B cell (primary cell): ENCODE data around the gene SPTBN2. TPM values are rescaled to one million over a fixed set of nuclear protein-coding genes. Genes with fewer than 3 reads are reported as not detected.

Experiments
- ATAC-seq: fragments of 200-7000 bp; cut with Tn5 transposase; one replicate; pipeline ENCODE4 v1.10.0; 2021; ENCODE audit warnings: low read depth, mild to moderate bottlenecking, moderate number of reproducible peaks, moderate library complexity
- CTCF ChIA-PET: fragments of 350-600 bp; sonication (Branson Sonifier 250); formaldehyde crosslinking; loops from one replicate; lab custom pipeline; 2021; ENCODE audit warnings: antibody characterized with exemption, inconsistent platforms; lab: Charles Lee
- POLR2A ChIA-PET: fragments of 350-600 bp; sonication (Branson Sonifier 250); formaldehyde crosslinking; loops from one replicate; lab custom pipeline; 2021; ENCODE audit warnings: antibody characterized with exemption; lab: Charles Lee
- DNase-seq: peaks from one replicate; pipeline ENCODE4 v3.0.0; 2013
- H2AFZ ChIP-seq: 2 replicates; pipeline ENCODE4 v1.6.1; 2012; ENCODE audit warnings: mild to moderate bottlenecking, low read depth, low read length; ENCODE audit not compliant: insufficient read depth, poor library complexity, severe bottlenecking
- H3K27ac ChIP-seq, 2 donors: 1 replicate in 1 of 2; 2 replicates in 1 of 2; pipeline ENCODE4 v1.5.1; 2012 to 2013; ENCODE audit warnings: low read length in 2 of 2, mild to moderate bottlenecking in 2 of 2, moderate library complexity in 1 of 2
- H3K27me3 ChIP-seq, 4 experiments: fragments of 200-600 bp in 1 of 4; sonication (generic) in 1 of 4; replicated peaks in 1 of 4; 1 replicate in 2 of 4; 2 replicates in 2 of 4; pipeline versions ENCODE4 v1.6.1 to v1.7.0; 2013 to 2016; ENCODE audit warnings: low read length in 3 of 4, mild to moderate bottlenecking in 2 of 4, mixed read lengths in 1 of 4, moderate library complexity in 1 of 4; ENCODE audit not compliant: insufficient read depth in 4 of 4, control insufficient read depth in 3 of 4; ENCODE audit errors: control extremely low read depth in 1 of 4
- H3K36me3 ChIP-seq, 2 experiments: replicated peaks in 1 of 2; 1 replicate in 1 of 2; 2 replicates in 1 of 2; pipeline versions ENCODE4 v1.6.1 to v1.7.1; 2013; ENCODE audit warnings: low read length in 1 of 2; ENCODE audit not compliant: insufficient read depth in 2 of 2, control insufficient read depth in 1 of 2; ENCODE audit errors: control extremely low read depth in 1 of 2, extremely low read depth in 1 of 2
- H3K4me1 ChIP-seq, 2 donors: fragments of 200-600 bp in 1 of 2; sonication (generic) in 1 of 2; 1 replicate in 1 of 2; 2 replicates in 1 of 2; pipeline versions ENCODE4 v1.5.1 to v1.6.1; 2013 to 2017; ENCODE audit warnings: low read length in 2 of 2; ENCODE audit not compliant: control insufficient read depth in 2 of 2, insufficient read depth in 2 of 2
- H3K4me2 ChIP-seq: replicated peaks from 2 replicates; pipeline ENCODE3; 2012; ENCODE audit warnings: mild to moderate bottlenecking, low read depth, low read length; ENCODE audit not compliant: poor library complexity, severe bottlenecking
- H3K4me3 ChIP-seq, 5 experiments: fragments of 200-600 bp in 1 of 5; sonication (generic) in 1 of 5; 1 replicate in 3 of 5; 2 replicates in 2 of 5; pipeline versions ENCODE4 v1.5.1 to v1.7.0; 2011 to 2016; ENCODE audit warnings: low read length in 4 of 5, mild to moderate bottlenecking in 4 of 5, low read depth in 2 of 5, control low read depth in 1 of 5, moderate library complexity in 1 of 5; ENCODE audit not compliant: insufficient read depth in 1 of 5; ENCODE audit errors: control extremely low read depth in 1 of 5, extremely low read depth in 1 of 5
- H3K79me2 ChIP-seq: fragments of 200-600 bp; sonication (generic); one replicate; pipeline ENCODE4 v1.6.0; 2016; ENCODE audit warnings: low read length; ENCODE audit not compliant: control insufficient read depth, insufficient read depth
- H3K9ac ChIP-seq: fragments of 200-600 bp; sonication (generic); 2 replicates; pipeline ENCODE4 v1.6.1; 2017; ENCODE audit warnings: mild to moderate bottlenecking, low read length, moderate library complexity
- H3K9me3 ChIP-seq, 3 donors: one replicate each; pipeline versions ENCODE4 v1.6.1 to v1.7.1; 2013; ENCODE audit warnings: low read length in 2 of 3; ENCODE audit not compliant: control insufficient read depth in 2 of 3, insufficient read depth in 1 of 3; ENCODE audit errors: control extremely low read depth in 1 of 3
- H4K20me1 ChIP-seq: 2 replicates; pipeline ENCODE4 v1.6.0; 2012; ENCODE audit warnings: mild to moderate bottlenecking, low read length; ENCODE audit not compliant: insufficient read depth, control insufficient read depth, poor library complexity, severe bottlenecking
- H3K27ac Mint-ChIP-seq: one replicate; pipeline ENCODE4 v1.8.0; 2021; ENCODE audit warnings: mixed read lengths
- H3K27me3 Mint-ChIP-seq: one replicate; pipeline ENCODE4 v1.8.0; 2021; ENCODE audit warnings: mixed read lengths
- H3K4me1 Mint-ChIP-seq: one replicate; pipeline ENCODE4 v1.8.0; 2021; ENCODE audit warnings: mixed read lengths
- H3K4me3 Mint-ChIP-seq: one replicate; pipeline ENCODE4 v1.8.0; 2021; ENCODE audit warnings: mixed read lengths
- H3K9me3 Mint-ChIP-seq: one replicate; pipeline ENCODE4 v1.8.0; 2022; ENCODE audit warnings: mixed read lengths; ENCODE audit not compliant: insufficient read depth
- CTCF ChIP-seq: fragments of 200-600 bp; IDR thresholded peaks from one replicate; pipeline ENCODE4 v1.8.0; 2022; ENCODE audit warnings: antibody characterized with exemption, mild to moderate bottlenecking
- EZH2 ChIP-seq: IDR thresholded peaks from 2 replicates; pipeline ENCODE4 v1.6.1; 2012; ENCODE audit warnings: borderline replicate concordance, low read depth, mild to moderate bottlenecking, moderate library complexity, low read length; ENCODE audit not compliant: insufficient read depth, poor library complexity, severe bottlenecking
- WGBS: methylation state at CpG from one replicate; pipeline ENCODE4 v1.1.5; 2013; ENCODE audit warnings: missing lambda C conversion rate; ENCODE audit not compliant: insufficient coverage; 5-methylcytosine and 5-hydroxymethylcytosine counted together
- intact Hi-C: fragments of 100-400 bp; cut with micrococcal nuclease; formaldehyde crosslinking; loops from one replicate; pipeline ENCODE4 v1.10.0; 2022
- polyA plus RNA-seq: library from polyadenylated mRNA; depleted of rRNA; stranded (reverse); fragments of >200 nt; gene quantifications from 2 replicates; pipeline ENCODE4 v1.2.3, GENCODE V29; 2012
- total RNA-seq, 2 donors: library from RNA; stranded (reverse); fragments of 120-200 nt in 1 of 2; gene quantifications; 1 replicate in 1 of 2; 2 replicates in 1 of 2; pipeline versions ENCODE4 v1.2.3 to v1.2.4, GENCODE V29; 2013 to 2022

Gene SPTBN2
- total and polyA plus RNA-seq, 2 donors (not counting 1 experiment from before 2014, with no cell fraction given) = 0.67 to 1.2 TPM

GRCh38 chr11:66739983-66740382, 11.0 kb upstream of the SPTBN2 start:
- no CpG with 5 or more reads among the region's 2 CpGs for WGBS
- no peak for ATAC-seq
- no peak for TF ChIP-seq CTCF
- TF ChIP-seq EZH2 = no peak
- Mint-ChIP-seq H3K27me3 (peaks cover 2% of the 10 kb centered on the region), H3K9me3 (peaks cover 4% of the 10 kb centered on the region), H3K4me1 (peaks cover 9% of the 10 kb centered on the region), H3K27ac (no peak overlapping the region), H3K4me3 (no peak overlapping the region)
- H3K36me3 ChIP-seq = no peaks in the 10 kb centered on the region
- peaks cover 3 to 9% of the 10 kb centered on the region in 2 donors for H3K4me1 ChIP-seq
- CTCF ChIA-PET = no interaction called here
- H3K9me3 ChIP-seq = peaks cover 2 to 15% (median 8%) of the 10 kb centered on the region in 3 donors
- POLR2A ChIA-PET = no interaction called here
- H2AFZ ChIP-seq = no peak overlapping the region
- no peak overlapping the region for H3K9ac ChIP-seq
- no peak overlapping the region for H3K4me3 ChIP-seq
- H3K27me3 ChIP-seq = no peaks in the 10 kb centered on the region
- no peak overlapping the region for H3K27ac ChIP-seq
- H4K20me1 ChIP-seq = no peaks in the 10 kb centered on the region
- intact Hi-C loops = no loop called here
- H3K79me2 ChIP-seq = peaks cover 16% of the 10 kb centered on the region
- no peak overlapping the region for H3K4me2 ChIP-seq
- DNase-seq = no peak

GRCh38 chr11:66734215-66734614, 5.2 kb upstream of the SPTBN2 start:
- Histone ChIP-seq H3K9me3 (no peaks in the 10 kb centered on the region), H3K27ac (no peak overlapping the region), H2AFZ (no peak overlapping the region), H3K4me3 (no peak overlapping the region), H3K79me2 (no peaks in the 10 kb centered on the region), H4K20me1 (no peaks in the 10 kb centered on the region), H3K27me3 (peaks cover 0 to 7% (median 4%) of the 10 kb centered on the region in 4 experiments), H3K36me3 (no peaks in the 10 kb centered on the region), H3K9ac (no peak overlapping the region), H3K4me2 (no peak overlapping the region), H3K4me1 (no peaks in the 10 kb centered on the region)
- intact Hi-C loops = no loop called here
- Mint-ChIP-seq H3K9me3 (no peaks in the 10 kb centered on the region), H3K4me3 (no peak overlapping the region), H3K27ac (no peak overlapping the region), H3K27me3 (peaks cover 32% of the 10 kb centered on the region), H3K4me1 (no peaks in the 10 kb centered on the region)
- TF ChIP-seq EZH2 = no peak
- TF ChIP-seq CTCF = no peak
- DNase-seq = no peak
- ChIA-PET POLR2A (no interaction called here), CTCF (no interaction called here)
- no peak for ATAC-seq
- 100% methylated on average over 2 of the region's 3 CpGs for WGBS
